ENCODE measurements around the gene NAALADL2.
"Not testable (repeated sequence)": the region's sequence is repeated elsewhere in the genome, so short reads cannot be mapped to it uniquely, and the experiment has no call there.

Gene NAALADL2

GRCh38 chr3:175447521-175447920 lies 588.4 kb downstream of the NAALADL2 start:
- in situ Hi-C loops (cut with HindIII; ENCODE audit: low pct_unique_long_range_greater_than_20kb, low sequenced_read_pairs), result no loop called here
- DNase-seq (ENCODE audit: low read depth in 1 of 2, low spot score in 1 of 2), result no peak
- no peak for TF ChIP-seq JUND (IDR thresholded peaks at IDR 0.05; ENCODE audit: low read depth)

- no peak for TF ChIP-seq JUND (IDR thresholded peaks at IDR 0.05; ENCODE audit: low read depth)
- DNase-seq (ENCODE audit: low read depth in 1 of 2, low spot score in 1 of 2), result no peak
- in situ Hi-C loops (cut with HindIII; ENCODE audit: low pct_unique_long_range_greater_than_20kb, low sequenced_read_pairs), result no loop called here
Observed at GRCh38 chr3:175453361-175453760, 594.2 kb downstream of the NAALADL2 start.

DNA sequence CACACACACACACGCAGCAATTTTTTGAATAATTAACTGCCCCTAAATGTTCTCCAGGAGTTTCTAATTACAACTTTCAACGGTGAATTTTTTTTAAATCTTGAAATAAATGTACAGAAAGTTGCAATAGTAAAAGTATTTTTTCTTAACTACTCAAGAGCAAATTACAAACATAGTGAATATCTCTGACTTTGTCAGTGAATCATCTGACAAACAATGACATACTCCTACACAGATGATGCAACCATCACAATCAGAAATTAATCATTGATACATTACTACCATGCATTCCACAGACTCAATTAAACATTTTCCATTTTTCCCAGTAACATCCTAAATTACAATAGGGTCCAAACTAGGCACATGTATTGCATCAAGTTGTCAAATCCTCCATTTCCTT lies 597.3 kb downstream of the NAALADL2 start:
- no peak for TF ChIP-seq JUND (IDR thresholded peaks at IDR 0.05; ENCODE audit: low read depth)
- no peak for DNase-seq (ENCODE audit: low read depth in 1 of 2, low spot score in 1 of 2)
- in situ Hi-C loops (cut with HindIII; ENCODE audit: low pct_unique_long_range_greater_than_20kb, low sequenced_read_pairs), result no loop called here

GRCh38 chr3:175457301-175457700 lies 598.2 kb downstream of the NAALADL2 start:
- no peak for TF ChIP-seq JUND (IDR thresholded peaks at IDR 0.05; ENCODE audit: low read depth)
- no peak for DNase-seq (ENCODE audit: low read depth in 1 of 2, low spot score in 1 of 2)
- in situ Hi-C loops (cut with HindIII; ENCODE audit: low pct_unique_long_range_greater_than_20kb, low sequenced_read_pairs), result no loop called here

- in situ Hi-C loops (cut with HindIII; ENCODE audit: low pct_unique_long_range_greater_than_20kb, low sequenced_read_pairs); DNase-seq (ENCODE audit: low read depth in 1 of 2, low spot score in 1 of 2): not testable (repeated sequence)
Observed at GRCh38 chr3:175460849-175461399, 601.8 kb downstream of the NAALADL2 start.

DNA sequence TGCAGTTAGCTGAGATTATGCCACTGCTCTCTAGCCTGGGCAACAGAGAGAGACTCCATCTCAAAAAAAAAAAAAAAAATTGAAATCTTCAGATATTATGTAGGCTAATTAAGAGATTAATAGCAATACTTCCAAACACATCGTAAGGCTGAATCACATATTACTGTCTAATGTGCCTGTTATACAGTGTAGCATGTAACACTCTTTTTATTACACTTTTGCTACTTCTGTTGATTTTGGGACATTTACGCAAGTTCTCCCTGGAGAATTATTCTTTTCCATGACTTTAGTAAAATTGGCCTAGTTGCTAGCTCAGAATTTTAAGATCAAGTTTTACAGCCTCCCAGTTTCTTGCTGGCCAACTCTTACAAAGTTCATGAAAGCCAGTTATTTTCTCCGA lies 605.2 kb downstream of the NAALADL2 start:
- in situ Hi-C loops (cut with HindIII; ENCODE audit: low pct_unique_long_range_greater_than_20kb, low sequenced_read_pairs), result no loop called here
- no peak for TF ChIP-seq JUND (IDR thresholded peaks at IDR 0.05; ENCODE audit: low read depth)
- no peak for DNase-seq (ENCODE audit: low read depth in 1 of 2, low spot score in 1 of 2)

- no peak for DNase-seq (ENCODE audit: low read depth in 1 of 2, low spot score in 1 of 2)
- TF ChIP-seq JUND (IDR thresholded peaks at IDR 0.05; ENCODE audit: low read depth), result no peak
- in situ Hi-C loops (cut with HindIII; ENCODE audit: low pct_unique_long_range_greater_than_20kb, low sequenced_read_pairs), result no loop called here
Observed at GRCh38 chr3:175469124-175469523, 610.0 kb downstream of the NAALADL2 start.

- in situ Hi-C loops (cut with HindIII; ENCODE audit: low pct_unique_long_range_greater_than_20kb, low sequenced_read_pairs), result no loop called here
- TF ChIP-seq JUND (IDR thresholded peaks at IDR 0.05; ENCODE audit: low read depth), result no peak
- DNase-seq (ENCODE audit: low read depth in 1 of 2, low spot score in 1 of 2), result no peak
Observed at GRCh38 chr3:175475765-175476164, 616.6 kb downstream of the NAALADL2 start.

GRCh38 chr3:175476489-175476888 lies 617.4 kb downstream of the NAALADL2 start:
- TF ChIP-seq JUND (IDR thresholded peaks at IDR 0.05; ENCODE audit: low read depth), result no peak
- no peak for DNase-seq (ENCODE audit: low read depth in 1 of 2, low spot score in 1 of 2)
- in situ Hi-C loops (cut with HindIII; ENCODE audit: low pct_unique_long_range_greater_than_20kb, low sequenced_read_pairs), result no loop called here

DNA sequence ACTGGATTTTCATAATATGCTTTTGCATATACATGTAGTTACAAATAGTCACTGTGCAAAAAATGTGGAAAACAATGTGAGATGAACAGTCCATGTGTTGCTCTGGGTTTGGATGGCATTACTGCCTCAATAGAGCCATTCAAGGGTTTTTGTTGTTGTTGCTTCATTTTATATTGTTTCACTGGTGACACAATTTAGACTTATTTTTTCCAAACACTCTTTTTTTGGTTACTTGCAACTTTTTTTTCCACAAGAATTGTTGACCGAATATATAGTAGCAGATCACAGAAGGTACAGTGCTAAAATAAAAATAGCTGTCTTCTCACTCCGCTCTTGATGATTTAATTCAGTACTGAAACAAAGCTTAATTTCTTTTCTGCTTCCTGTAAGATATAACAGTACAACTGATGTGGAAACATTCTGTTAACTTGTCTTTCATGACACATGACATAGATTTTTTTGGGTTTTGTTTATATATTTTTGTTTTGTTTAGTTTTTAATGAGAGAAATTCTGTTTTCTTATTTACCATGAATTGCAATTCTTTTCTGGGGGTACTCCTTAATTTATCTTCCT lies 618.6 kb downstream of the NAALADL2 start:
- no peak for TF ChIP-seq JUND (IDR thresholded peaks at IDR 0.05; ENCODE audit: low read depth)
- no peak for DNase-seq (ENCODE audit: low read depth in 1 of 2, low spot score in 1 of 2)
- in situ Hi-C loops (cut with HindIII; ENCODE audit: low pct_unique_long_range_greater_than_20kb, low sequenced_read_pairs), result no loop called here

DNA sequence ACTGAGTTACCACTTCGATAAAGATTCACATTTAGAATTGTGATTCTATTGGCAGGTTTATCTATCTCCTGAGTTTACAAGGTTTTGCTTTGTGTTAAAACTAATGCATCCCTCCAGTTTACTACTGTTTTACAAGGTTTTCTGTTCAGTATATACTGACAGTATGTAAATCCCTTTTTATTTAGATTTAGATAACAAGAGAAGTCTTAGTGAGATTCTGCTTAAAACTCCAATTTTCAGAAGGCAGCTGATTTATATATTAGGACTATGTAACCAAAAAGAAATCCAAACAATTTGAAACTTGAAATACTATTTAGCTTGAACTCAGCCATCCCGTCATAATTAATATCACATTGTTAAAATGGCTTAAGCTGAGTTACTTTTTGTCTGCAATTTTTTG lies 619.2 kb downstream of the NAALADL2 start:
- in situ Hi-C loops (cut with HindIII; ENCODE audit: low pct_unique_long_range_greater_than_20kb, low sequenced_read_pairs), result no loop called here
- TF ChIP-seq JUND (IDR thresholded peaks at IDR 0.05; ENCODE audit: low read depth), result no peak
- no peak for DNase-seq (ENCODE audit: low read depth in 1 of 2, low spot score in 1 of 2)

DNA sequence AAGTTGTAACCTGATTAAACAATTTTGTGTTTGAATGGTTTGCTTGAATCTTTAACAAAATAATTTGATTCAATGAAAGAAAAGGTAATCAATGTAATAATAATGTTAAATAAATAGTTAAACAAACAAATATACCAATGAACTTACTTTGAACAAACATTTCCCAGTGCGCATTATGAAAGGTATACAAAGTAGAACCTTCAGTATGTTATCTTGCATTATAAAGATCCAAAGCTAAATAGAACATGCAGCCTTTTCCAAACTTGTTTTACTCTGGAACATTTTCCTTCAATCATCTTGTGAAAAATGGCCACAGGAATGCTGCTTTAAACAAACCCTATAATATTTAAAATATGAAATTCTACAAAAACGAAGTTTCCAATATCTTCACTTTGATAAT lies 620.0 kb downstream of the NAALADL2 start:
- DNase-seq (ENCODE audit: low read depth in 1 of 2, low spot score in 1 of 2), result no peak
- no peak for TF ChIP-seq JUND (IDR thresholded peaks at IDR 0.05; ENCODE audit: low read depth)
- in situ Hi-C loops (cut with HindIII; ENCODE audit: low pct_unique_long_range_greater_than_20kb, low sequenced_read_pairs), result no loop called here

GRCh38 chr3:175479800-175480199 lies 620.7 kb downstream of the NAALADL2 start:
- in situ Hi-C loops (cut with HindIII; ENCODE audit: low pct_unique_long_range_greater_than_20kb, low sequenced_read_pairs), result no loop called here
- no peak for DNase-seq (ENCODE audit: low read depth in 1 of 2, low spot score in 1 of 2)
- TF ChIP-seq JUND (IDR thresholded peaks at IDR 0.05; ENCODE audit: low read depth), result no peak

- in situ Hi-C loops (cut with HindIII; ENCODE audit: low pct_unique_long_range_greater_than_20kb, low sequenced_read_pairs), result no loop called here
- no peak for TF ChIP-seq JUND (IDR thresholded peaks at IDR 0.05; ENCODE audit: low read depth)
- DNase-seq (ENCODE audit: low read depth in 1 of 2, low spot score in 1 of 2), result no peak
Observed at GRCh38 chr3:175484666-175485065, 625.5 kb downstream of the NAALADL2 start.
